ENCODE measurements around the gene HMOX1. TPM values are rescaled to one million over a fixed set of nuclear protein-coding genes. Genes with fewer than 3 reads are reported as not detected.

Gene HMOX1, protein sequence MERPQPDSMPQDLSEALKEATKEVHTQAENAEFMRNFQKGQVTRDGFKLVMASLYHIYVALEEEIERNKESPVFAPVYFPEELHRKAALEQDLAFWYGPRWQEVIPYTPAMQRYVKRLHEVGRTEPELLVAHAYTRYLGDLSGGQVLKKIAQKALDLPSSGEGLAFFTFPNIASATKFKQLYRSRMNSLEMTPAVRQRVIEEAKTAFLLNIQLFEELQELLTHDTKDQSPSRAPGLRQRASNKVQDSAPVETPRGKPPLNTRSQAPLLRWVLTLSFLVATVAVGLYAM
- total RNA-seq: 17.3 TPM
- long read RNA-seq: 0 reads

DNA sequence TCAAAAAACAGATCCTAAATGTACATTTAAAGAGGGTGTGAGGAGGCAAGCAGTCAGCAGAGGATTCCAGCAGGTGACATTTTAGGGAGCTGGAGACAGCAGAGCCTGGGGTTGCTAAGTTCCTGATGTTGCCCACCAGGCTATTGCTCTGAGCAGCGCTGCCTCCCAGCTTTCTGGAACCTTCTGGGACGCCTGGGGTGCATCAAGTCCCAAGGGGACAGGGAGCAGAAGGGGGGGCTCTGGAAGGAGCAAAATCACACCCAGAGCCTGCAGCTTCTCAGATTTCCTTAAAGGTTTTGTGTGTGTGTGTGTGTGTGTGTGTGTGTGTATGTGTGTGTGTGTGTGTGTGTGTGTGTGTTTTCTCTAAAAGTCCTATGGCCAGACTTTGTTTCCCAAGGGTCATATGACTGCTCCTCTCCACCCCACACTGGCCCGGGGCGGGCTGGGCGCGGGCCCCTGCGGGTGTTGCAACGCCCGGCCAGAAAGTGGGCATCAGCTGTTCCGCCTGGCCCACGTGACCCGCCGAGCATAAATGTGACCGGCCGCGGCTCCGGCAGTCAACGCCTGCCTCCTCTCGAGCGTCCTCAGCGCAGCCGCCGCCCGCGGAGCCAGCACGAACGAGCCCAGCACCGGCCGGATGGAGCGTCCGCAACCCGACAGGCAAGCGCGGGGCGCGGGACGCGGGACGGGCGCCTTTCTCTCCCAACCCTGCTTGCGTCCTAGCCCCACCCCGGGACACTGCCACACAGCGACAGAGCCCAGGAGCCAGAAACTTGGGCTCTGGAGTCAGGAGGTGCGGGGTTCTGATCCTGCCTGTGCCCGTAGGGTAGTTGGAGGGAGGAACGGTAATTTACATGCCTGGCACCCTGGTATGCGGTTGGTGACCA lies at the start of gene HMOX1:
HMOX1 (plus strand) TSS at position 560 of the 887 bp plus-strand sequence; CDS start at position 638, 78 bp downstream.
- peak; percentile 94 for DNase-seq (ENCODE audit: low spot score)
- intact Hi-C loops (cut with DNase I): loop anchor here (10.0 kb wide), 1 partner anchor 46 kb away; no protein-coding TSS in a partner anchor

DNA sequence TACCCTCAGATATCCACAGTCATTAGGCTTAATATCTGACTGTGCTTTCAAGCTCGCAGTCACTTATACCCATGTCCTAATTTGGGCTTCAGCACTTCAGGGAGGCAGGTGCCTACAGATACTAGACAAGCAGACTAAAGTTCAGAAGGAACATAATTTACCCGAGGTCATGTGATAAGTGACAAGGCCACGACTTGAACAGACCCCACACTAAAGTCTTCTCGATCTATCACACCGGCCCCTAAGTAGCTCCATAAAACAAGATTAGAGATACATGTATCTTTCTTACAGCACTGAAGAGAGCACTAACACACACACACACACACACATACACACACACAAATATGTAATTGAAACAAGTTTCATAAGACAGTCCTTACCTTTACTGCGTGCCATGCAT lies 48.6 kb upstream of the HMOX1 start:
- intact Hi-C loops (cut with DNase I): loop anchor here (10.0 kb wide), 1 partner anchor 53 kb away; the partner anchor contains the start of gene HMOX1
- DNase-seq (ENCODE audit: low spot score): no peak

DNA sequence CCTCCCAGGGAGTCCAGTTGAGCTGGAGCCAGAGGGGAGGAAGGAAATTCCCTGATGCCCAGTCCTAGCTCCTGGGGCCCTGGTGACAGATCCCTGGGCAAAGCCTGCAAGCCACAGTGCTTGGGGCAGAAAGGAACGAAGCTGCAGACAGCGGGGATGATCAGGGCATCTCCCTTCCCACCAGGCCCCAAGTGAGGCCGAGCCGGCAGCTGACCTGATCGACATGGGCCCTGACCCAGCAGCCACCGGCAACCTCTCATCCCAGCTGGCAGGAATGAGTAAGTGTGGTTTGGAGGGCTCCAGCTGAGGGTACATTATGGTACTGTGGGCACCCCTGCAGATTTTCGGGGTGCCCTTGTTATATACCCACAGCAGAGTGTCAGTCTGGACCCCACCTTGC lies 47.7 kb upstream of the HMOX1 start:
- no peak for DNase-seq (ENCODE audit: low spot score)
- intact Hi-C loops (cut with DNase I): loop anchor here (10.0 kb wide), 1 partner anchor 52 kb away; the partner anchor contains the start of gene HMOX1

DNA sequence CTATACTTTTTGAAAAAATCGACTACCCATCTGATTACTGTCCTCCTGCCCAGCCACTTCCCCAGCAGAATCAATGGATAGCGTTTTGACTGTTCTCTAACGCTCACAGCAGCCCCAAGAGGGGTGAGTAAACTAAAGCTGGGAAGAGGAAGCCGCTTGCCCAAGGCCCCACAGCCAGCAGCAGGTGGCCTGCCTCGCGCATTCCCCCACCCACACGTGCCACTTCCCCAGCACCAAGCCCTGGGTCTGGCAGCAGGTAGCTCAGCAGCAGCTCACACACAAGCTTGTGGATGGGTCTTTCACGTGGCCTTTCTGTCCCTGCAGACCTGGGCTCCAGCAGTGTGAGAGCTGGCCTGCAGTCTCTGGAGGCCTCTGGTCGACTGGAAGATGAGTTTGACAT lies 46.9 kb upstream of the HMOX1 start:
- DNase-seq (ENCODE audit: low spot score): no peak
- intact Hi-C loops (cut with DNase I): loop anchor here (10.0 kb wide), 1 partner anchor 51 kb away; the partner anchor contains the start of gene HMOX1

DNA sequence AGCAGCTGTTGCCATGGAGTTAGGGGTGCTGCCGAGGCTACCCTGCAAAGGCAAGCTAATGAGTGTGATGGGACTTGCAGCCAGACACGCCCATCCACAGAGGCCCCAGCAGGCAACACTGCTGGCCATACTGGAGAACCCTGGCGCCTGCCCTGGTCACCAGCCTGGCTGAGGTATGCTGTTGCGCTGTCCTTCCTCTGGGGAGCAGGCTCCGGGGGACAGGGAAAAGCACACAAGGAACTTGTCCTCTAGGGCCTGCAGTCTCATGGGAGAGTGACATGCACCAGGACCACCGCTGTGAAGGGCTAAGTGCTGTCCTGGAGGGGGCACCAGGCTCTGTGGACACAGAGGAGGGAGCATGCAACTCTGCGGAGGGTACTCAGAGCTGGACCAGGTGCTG lies 45.4 kb upstream of the HMOX1 start:
- no peak for DNase-seq (ENCODE audit: low spot score)
- intact Hi-C loops (cut with DNase I): loop anchor here (10.0 kb wide), 1 partner anchor 49 kb away; the partner anchor contains the start of gene HMOX1

DNA sequence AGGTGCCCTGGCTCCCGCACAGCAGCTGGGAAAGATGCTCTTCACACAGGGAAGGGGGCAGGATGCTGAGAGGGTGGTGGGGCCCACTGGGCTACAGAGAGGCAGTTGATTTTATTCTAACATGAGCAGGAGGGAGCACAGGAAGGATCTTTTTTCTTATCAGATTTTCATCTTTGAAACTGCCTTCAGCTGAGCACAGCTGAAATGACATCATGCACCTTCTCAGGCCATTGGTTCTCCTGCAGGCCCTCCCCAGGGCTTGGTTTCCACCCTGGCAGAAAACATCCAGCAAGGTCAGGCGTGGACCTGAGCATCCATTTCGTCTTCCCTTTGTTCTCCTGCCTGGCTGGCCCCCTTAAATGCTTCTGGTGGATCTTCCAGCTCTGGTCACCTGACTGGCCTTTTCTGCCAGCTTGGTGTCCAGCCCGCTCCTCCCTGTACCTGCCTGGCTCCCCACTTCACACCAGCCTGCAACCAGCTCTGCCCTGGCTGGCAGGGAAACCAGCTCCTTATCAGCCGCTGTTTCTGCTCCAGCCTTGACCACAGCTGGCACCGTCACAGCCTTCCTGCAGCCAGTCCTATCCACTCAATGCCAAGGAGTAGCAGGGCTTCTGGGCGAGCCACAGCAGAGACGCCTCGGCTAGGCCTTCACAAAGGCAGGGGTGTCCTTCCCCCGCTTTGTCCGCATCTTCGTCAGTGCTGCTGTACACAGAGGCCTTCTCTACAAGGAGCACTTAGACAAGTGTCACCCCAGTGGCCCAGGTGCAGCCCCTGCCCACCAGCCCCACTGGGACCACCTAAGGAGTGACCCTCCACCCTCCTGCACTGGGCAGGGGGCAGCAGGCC lies 44.7 kb upstream of the HMOX1 start:
- no peak for DNase-seq (ENCODE audit: low spot score)
- intact Hi-C loops (cut with DNase I): loop anchor here (10.0 kb wide), 1 partner anchor 49 kb away; the partner anchor contains the start of gene HMOX1

DNA sequence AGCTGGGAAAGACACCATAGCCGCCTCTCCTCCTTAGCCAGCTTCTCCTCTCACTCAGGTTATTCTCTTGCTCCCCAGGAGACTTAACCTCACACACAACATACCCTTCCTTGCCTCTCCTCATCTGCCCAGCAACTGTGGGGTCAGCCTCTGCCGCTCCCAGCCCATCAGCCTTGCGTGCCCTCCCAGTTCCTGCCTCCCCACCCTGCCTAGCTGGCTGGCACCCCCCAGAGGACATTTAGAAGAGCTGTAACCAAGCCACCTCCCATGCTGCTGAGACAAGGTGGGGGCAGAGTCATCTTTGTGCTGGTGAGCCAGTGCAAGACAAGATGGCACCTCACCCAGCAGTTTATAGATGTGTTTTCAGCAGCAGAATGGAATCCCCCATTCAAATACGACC lies 43.0 kb upstream of the HMOX1 start:
- intact Hi-C loops (cut with DNase I): loop anchor here (10.0 kb wide), 1 partner anchor 47 kb away; the partner anchor contains the start of gene HMOX1

DNA sequence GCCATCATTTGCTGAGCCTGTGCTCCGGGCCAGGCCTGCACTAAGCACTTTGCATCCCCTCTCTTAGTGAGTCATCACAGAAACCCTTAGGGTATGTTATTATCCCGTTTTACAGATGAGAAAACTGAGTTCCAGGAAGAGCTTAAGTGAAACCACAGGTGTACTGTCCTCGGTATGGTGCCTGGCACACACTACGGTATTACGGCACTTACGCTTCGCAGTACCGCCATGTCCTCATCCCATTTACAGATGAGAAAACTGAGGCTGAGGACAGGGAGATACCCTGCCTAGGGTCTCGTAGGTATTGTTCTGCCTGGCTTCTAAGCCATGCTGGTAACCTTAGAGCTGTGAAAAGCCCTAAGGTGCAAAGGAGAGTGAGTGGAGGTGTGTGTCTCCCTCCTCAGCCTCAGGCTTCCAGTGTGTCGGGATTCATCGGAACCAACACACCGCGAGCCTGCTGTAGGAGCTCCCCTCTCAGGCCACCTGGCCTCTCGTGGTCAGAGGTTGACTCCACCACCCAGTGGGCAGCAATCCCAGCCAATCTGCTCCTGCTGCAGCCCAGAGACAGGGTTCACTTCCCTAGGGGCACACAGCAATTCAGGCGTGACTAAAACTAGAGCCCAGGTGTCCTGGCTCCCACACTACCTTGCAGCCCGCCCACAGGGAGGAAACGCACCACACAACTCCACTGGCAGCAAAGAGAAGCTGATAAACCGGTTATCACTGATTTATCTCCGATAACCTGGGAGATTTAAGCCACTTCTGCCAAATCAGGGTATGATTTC lies 39.6 kb upstream of the HMOX1 start:
- intact Hi-C loops (cut with DNase I): no loop called here
- no peak for DNase-seq (ENCODE audit: low spot score)

More for the DNA sequence above, 43.0 kb upstream of the HMOX1 start:
- DNase-seq (ENCODE audit: low spot score): no peak

DNA sequence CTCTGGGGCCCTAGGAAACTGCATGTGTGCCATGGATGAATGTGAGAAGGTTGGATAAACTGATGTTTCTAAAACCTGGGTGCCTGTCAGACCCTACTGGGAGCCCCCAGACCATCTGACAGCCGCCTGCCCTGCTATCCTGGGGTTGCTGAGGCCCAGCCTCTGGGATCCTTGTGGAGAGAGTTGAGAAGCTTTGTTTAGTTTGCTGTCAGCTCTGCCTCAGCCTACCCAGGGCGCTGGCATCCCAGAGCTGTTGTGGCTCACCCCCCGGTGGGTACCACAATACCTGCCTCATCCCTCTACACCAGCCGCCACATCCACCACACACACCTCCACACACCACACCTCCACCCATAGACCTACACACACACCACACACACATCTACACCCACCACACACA lies 38.5 kb upstream of the HMOX1 start:
- no peak for DNase-seq (ENCODE audit: low spot score)
- intact Hi-C loops (cut with DNase I): no loop called here

DNA sequence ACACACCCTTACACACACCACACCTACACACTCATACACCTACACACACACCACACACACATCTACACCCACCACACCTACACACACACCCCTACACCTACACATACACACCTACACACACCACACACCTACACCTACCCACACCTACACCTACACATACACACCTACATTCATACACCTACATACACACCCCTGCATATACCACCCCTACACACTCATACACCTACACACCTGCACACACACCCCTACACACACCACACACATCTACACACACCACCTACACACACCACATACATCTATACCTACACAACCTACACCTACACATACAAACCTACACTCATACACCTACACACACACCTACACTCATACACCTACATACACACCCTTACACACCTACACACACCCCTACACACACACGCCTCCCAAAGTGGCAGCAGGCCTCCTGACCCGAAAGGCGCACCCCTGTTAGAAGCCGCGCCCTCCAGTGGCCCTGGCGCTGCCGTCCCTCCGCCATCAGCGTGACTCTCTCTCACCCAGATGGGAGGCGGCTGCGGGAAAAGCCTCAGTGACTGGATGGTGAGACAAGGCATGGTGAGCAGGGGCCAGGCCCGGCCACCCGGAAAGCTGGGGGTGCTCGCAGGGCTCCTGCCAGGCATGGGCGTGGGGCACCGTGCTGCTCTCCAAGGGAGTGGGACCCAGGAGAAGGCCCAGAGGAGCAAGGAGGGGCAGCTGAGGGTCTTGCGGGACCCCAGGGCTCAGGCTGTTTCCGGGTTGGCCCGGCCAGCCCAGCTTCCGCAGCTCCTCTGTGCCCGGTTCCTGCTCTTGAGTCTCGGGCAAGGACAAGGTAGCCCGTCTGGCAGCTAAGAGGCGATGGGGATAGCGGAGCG lies 37.0 kb upstream of the HMOX1 start:
- intact Hi-C loops (cut with DNase I): no loop called here

DNA sequence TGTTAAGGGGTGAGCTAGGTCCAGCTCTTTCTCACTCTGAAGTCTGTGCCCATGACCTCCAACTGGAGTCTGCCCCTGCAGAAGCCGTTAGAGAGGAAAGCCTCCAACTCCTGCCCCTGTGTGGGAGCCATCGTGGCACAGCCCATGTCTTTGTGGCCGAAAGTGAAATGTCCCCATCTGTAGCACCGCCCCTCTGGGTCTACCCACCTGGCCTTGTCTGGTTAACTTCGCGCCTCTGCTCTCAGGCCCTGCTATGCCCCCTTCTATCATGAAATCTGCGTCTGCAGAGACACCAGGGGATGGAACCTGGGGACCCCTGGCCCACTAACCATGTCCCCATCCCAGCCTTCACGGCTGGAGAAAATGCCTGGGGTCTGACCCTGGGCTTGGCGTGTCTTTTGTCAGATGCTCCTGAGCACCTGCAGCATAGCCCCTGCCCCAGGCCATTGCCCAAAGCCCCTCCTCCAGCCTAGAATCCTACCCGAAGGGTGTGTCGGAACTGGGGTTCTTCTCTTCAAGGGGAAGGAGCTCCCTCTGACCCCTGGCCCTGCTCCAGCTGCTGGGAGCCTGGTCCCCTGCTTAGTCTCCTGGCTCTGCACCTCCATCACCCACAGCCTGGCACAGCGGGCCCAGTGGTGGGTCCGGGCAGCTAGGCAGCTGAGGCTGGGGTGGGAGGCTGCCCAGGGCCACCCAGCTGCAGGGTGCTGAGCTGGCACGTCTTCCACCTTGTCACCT lies 35.8 kb upstream of the HMOX1 start:
- intact Hi-C loops (cut with DNase I): no loop called here

More for the DNA sequence above, 37.0 kb upstream of the HMOX1 start:
- DNase-seq (ENCODE audit: low spot score): no peak

DNA sequence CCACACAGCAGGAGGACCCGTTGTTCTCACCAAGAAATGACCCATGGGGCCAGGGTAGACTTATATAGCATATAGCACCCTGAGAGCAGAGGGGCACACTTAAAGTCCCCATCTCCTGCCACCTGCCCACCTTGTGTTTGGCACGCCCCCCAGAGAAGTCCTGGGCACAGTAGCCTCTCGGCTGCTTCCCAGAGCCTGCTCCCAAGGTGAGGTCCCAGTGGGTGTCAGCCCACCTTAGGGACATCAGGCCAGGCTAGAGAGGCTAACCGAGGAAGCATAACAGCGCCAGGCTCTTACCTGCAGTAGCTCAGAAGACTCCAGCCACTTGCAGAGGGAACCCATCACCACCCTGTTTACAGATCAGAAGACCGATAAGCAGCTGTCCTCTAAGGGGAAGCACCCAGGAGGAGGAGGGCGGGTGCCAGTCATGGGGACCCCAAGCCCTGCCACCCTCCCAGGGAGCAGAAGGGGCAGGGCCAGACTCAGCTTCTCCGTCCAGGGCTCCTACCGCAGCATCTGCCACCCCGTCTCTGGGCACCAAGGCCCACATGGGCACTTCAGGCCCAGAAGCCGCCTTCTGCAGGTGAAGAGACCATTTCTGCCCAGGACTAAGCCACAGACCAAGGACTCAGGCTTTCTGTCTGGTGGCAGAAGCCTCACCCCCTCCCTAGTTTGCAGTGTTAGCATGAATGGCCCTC lies 34.9 kb upstream of the HMOX1 start:
- intact Hi-C loops (cut with DNase I): no loop called here
- DNase-seq (ENCODE audit: low spot score): no peak

More for the DNA sequence above, 35.8 kb upstream of the HMOX1 start:
- DNase-seq (ENCODE audit: low spot score): no peak

DNA sequence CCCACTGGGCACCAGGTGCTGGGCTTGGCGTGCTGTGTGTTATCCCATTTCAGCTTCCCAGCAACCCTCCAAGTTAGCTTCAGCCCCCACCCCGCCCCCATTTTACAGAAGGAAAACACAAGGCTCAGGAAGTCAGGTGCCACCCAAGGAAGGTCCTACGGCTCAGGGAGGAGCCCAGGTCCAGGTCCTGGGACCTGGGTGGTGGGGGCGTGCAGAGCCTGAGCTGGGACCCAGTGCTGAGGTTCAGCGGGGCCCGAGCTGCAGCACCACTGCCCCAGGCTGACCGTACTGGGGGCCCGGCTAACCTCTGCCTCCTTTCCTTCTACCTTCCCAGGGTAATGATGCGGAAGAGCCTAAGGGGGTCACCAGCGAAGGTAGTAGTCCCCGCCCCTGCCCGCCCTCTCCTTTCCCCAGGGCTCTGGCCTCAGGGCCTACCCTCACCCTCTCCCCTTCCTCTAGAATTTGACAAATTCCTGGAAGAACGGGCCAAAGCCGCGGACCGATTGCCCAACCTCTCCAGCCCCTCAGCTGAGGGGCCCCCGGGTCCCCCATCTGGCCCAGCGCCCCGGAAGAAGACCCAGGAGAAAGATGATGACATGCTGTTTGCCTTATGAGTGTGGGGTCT lies 34.2 kb upstream of the HMOX1 start:
- intact Hi-C loops (cut with DNase I): no loop called here
- DNase-seq (ENCODE audit: low spot score): no peak

DNA sequence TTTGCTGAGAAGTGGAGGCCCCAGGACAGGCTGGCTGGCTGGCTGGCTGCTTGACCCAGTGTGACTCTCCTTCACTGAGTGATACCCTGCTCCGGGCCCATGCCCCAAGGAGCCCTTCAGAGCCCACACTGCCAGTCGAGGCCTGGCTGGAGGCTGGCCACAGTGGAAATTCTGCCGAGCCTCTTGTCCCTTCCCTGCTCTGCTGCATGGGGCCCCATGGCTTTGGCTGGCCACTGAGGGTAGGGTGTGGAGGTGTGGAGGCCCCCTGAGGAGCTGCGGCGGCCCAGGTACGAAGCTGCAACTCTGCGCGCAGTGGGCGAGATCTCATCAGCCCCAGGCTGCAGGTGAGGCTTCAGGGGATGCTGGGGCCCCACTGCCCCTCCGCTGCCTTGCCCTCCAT lies 33.4 kb upstream of the HMOX1 start:
- DNase-seq (ENCODE audit: low spot score): no peak
- intact Hi-C loops (cut with DNase I): no loop called here

DNA sequence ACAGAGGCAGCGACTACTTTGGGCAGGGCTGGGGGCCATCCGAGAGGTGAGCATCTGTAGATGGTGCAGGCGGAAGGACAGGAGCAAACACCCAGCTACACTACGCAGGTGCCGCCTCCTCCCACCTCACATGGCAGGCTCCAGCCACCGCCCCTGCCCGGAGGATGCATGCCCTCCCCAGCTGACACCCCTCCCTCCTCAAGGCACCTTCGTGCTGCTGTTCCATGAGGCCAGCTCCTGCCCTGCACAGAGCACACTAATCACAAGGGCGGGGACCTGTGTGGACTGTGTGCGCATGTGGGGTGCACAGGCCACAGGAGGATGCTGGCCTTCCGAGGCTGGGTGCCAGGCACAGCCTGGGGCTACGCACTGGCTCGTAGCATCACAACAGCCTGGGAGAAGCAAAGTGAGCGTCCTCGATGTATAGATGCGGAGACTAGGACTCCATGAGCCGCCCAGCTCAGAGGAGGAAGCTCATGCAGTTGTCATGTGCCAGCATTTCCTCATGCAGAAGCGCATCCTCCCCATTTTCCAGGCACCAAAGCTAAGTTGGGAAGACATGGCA lies 32.8 kb upstream of the HMOX1 start:
- DNase-seq (ENCODE audit: low spot score): no peak

DNA sequence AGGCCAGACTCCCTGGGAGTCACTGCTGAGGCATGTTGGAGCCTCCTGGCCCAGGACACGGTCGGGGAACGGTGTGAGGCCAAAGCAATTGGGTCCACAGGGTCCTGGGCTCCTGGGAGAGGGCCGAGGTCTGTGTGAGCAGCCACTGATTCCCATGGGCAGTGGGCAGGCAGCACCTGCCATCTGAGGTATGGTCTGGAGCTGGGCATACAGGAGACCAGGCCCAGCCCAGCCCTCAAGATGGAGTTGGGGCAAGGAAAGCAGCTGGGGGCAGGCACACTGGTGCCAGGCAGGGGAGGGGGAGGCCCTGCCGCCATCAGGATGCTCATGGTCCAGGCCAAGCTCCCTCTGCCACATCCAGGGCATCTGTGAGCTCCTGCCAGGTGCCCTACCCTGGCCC lies 32.2 kb upstream of the HMOX1 start:
- intact Hi-C loops (cut with DNase I): no loop called here
- DNase-seq (ENCODE audit: low spot score): no peak

More for the DNA sequence above, 32.8 kb upstream of the HMOX1 start:
- intact Hi-C loops (cut with DNase I): no loop called here
